HG02588 (cell line): ENCODE results near the gene SLC7A6OS.

Experiments
- ATAC-seq: cut with Tn5 transposase; IDR thresholded peaks from one replicate; pipeline ENCODE4 v1.9.1; 2021; ENCODE audit warnings: mild to moderate bottlenecking, moderate library complexity; ENCODE audit not compliant: unreplicated experiment

The SLC7A6OS gene

GRCh38 chr16:68310774-68311511 is at the start of gene SLC7A6OS, which contains the start of gene PRMT7:
TSS of gene SLC7A6OS (minus strand) at chr16:68310946. CDS start at chr16:68310926, 20 bp downstream.
TSS of gene PRMT7 (plus strand) at chr16:68311019. CDS start at chr16:68315980, 4,961 bp downstream.
- ATAC-seq: peak; percentile 95

DNA sequence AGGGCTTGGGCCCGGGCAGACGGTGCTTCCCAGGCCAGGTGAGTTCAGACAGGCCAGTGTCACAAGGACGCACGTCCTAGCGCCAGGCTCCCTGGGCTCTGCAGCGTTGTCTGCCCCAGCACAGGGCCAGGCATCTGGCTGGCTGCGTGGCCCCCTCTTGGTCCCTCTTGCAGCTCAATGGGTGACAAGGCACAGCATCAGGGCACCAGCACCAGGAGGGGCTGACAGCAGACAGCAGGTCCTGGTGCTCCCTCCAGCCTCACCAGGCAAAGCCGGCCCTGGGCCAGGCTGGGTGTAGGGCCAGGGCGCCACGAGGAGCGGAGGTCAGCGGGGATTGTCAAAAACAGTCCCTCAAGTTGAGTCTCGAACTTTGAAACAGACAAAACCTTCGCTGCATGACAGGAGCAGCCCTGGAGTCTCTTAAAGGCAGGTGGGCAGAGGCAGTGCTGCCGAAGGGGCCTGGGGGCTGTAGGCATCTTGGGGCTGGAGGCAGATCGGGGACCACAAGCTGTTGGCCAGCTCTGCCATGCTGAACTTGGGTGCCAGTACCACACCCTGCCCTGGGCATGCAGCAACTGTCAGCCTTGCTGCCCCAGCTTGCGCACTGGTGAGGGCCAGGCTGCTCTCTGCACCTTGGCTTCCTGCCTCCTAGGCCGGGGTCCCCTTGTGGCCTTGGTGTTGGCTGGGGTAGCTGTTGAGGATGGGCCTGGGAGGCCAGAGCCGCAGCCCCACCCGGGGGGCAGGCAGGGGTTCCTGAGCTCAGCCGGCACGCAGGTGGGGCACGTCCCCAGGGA is 48.8 kb upstream of the SLC7A6OS start:
- ATAC-seq: no peak

- no peak for ATAC-seq
These were observed 48.2 kb upstream of the SLC7A6OS start for GRCh38 chr16:68358951-68359350.

DNA sequence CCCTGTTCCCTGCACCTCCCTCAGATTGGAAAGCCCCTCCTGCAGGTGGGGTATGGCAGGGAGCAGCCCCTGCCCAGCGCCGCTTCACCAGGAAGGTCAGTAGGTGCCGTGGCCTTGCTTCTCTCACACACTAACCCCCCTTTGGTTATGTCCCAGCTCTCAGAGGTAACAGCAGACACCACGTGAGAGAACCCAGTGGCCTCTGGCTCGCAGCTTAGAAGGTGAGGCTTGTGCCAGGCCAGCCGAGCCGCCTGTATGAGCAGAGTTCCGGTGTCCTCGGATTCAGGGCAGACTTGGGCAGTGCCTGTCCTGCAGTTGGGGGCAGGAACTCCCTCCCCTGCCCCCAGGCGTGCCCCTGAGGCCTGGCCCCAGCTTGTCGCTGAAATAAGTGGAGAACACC is 47.2 kb upstream of the SLC7A6OS start:
- no peak for ATAC-seq

DNA sequence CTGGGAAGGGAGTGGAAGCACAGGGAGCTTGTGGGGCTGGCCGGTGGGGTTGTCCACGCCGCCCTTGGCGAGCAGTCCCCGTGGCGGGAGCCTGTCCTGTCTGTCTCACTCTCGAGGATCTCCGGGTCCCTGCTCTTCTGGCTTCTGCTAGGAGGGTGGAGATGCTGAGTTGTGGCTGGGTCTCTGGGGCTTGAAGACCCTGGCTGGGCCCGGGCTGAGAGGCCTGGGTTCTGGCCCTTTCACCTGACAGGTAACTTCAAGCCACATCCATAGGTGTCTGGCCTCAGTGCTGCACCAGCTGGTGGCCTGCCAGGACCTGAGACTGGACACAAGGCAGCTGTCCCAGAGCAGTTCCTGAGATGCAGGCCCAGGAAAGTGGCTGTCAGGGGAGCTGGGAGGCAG is 46.8 kb upstream of the SLC7A6OS start:
- ATAC-seq: no peak

DNA sequence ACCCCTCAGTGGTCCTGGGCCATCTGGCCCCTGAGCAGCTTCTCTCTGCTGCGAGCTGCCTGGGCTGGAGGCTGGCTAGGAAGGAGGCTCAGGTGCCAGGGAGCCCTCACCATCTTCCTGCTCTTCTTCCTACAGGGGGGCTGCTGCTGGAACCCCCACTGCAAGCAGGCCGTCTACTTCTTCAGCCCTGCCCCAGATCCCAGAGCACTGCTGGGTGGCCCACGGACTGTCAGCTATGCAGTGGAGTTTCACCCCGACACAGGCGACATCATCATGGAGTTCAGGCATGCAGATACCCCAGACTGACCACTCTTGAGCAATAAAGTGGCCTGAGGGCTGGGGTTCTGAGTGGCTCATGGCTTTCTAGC is 46.2 kb upstream of the SLC7A6OS start:
- no peak for ATAC-seq

GRCh38 chr16:68356249-68356918 is 45.6 kb upstream of the SLC7A6OS start:
- ATAC-seq: peak; percentile 77

DNA sequence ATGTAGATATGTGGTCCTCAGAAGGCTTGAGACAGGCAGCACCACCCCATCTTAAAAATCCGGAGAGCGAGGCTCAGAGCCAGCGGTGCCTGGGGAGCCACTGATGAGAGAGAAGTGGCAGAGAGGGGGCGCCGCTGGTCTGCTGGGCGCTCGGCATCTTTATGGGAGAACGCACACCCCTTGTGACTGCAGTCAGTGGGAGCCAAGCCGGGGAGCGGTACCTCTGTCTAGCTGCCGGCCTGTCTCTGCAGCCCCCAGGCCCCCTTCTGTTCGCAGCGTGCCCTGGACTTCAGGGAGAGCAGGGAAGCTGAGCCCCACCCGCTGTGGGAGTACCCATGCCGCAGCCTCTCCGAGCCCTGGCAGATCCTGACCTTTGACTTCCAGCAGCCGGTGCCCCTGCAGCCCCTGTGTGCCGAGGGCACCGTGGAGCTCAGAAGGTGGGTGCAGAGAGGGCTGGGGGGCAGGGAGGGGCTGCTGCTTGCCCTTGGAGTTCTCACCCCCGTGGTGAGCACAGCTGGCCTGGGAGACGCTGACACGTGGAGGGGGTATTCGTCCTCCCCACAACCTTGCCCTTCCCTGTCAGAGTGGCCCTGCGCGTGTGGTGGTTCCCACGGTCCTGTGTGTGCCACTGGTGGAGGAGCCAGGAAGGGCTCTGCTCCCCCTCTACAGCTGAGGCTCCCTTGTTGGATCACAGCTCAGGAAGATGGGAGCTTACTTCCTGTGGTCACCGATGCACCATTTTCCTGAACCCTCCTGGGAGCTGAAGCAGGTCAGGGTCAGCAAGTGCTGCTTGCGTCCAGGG is 44.9 kb upstream of the SLC7A6OS start:
- no peak for ATAC-seq

GRCh38 chr16:68354816-68355215 is 44.1 kb upstream of the SLC7A6OS start:
- ATAC-seq: no peak

DNA sequence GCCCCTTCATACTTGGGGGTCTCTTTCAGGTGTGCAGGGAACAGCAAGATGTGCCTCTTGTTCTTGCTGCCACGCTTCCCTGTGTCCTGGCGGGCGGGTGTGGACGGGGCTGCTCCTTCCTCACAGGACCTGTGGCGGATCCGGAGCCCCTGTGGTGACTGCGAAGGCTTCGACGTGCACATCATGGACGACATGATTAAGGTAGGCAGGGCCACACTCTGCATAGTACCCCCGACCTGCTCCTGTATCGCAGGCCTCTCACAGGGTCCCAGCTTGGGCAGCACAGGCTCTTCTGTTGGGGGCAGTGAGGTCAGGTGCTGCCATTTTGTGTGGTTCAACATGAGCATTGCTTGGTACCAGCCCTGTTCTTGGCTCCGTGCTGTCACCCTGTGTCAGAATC is 42.6 kb upstream of the SLC7A6OS start:
- no peak for ATAC-seq

DNA sequence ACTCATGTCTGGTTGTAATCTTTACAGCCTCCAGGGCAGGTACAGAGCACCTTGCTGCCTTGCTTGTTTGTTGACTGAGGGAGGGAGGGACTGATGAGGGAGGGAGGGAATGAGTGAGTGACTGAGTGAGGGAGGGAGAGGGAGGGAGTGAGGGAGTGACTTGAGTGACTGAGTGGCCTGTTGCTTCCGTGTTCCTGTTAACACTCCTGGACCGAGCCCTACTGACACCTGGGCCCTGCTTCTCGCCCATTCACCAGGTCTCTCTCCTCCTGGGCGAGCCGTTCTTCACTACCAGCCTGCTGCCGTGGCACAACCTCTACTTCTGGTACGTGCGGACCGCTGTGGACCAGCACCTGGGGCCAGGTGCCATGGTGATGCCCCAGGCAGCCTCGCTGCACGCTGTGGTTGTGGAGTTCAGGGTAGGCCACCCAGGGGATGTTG is 41.3 kb upstream of the SLC7A6OS start:
- no peak for ATAC-seq

DNA sequence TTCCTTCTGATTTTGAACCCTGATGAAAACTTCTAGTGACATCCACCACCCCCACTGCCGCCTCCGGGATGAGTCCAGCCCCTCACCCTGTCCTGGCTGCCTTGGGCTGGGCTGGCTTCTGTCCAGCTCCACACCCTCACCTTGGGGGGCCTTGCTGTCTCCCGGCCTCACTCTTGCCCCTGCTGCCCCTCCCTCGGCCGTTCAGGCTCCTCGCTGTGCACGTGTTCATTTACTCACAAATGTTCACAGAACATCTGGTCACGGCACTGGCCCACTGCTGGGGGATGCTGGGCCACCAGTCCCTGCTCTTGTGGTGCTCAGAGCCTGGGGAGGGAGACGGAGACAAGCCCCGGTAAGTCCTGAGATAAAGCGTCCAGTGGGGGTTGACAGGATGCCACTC is 40.7 kb upstream of the SLC7A6OS start:
- no peak for ATAC-seq

GRCh38 chr16:68350813-68351350 is 40.1 kb upstream of the SLC7A6OS start:
- ATAC-seq: no peak

DNA sequence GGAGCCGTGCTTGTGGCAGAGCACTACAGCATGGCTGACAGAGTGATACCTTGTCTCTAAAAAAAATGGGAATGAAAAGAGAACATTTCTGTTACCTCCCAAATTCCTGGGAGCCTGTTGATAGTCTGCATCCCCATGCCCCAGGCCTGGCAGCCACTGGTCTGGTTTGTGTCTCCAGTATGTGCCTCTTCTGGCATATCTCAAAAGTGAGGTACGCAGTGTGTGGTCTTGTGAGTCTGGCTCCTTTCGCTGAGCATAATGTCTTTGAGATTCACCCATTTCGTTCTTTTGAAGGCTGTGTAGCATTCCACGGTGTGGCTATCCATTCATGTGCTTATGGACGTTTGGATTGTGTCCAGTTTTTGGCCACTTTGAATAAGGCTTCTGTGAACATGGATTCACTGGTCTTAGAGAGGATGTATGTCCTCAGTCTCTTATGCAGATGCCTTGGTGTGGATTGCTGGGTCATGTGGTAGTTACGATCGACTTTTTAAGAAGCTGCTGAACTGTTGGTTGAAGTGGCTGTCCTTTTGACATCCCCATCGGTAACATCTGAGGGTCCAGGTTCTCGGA is 39.2 kb upstream of the SLC7A6OS start:
- ATAC-seq: no peak

DNA sequence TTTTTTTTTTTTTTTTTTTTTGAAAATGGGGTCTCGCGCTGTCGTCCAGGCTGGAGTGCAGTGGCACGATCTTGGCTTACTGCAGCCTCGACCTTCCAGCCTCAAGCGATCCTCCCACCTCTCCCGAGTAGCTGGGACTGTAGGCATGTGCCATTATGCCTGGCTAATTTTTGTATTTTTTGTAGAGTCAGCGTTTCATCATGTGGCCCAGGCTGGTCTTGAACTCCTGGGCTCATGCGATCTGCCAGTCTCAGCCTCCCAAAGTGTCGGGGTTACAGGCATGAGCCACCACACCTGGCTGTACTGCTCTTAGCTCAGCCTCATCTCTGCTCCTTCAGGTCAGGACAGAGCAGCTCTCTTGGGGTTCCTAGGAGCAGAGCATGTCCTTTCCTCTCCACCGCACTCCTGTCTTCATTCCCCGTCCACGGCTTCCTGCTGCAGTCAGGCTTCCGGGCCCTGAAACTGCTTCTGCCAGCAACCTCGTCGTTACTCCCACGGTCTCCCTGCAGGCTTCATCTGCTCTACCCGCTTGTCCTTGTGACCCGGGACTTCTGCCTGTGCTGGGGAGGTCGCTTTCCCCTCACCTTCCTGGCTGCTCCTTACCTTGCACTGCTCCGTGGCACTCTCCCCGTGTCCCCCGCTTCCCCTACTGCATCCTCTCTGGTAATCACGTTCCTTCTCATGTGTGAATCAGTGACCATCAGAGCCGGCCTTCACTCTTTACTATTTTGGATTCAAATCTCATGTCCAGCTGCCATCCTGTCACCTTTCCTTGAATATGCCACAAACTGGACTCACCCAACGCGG is 38.1 kb upstream of the SLC7A6OS start:
- ATAC-seq: no peak

DNA sequence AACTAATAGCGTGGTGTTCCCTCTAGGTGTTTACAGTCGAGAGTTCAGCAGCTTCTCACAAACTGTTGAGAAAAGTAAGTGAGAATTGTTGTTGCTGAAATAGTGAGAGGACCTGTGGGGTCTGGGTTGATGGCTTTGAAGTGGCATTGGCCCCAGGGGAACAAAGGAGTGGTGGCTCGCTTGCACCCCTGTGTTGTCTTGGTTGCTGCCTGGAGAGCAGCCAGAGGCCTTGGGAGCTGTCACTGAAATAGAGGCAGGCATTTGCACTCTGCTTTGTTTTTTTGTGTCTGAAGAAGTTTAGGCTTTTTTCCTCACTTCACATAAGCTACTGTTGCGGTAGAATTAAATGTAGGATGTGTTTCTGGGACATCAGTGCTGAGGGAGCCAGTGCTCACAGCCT is 36.9 kb upstream of the SLC7A6OS start:
- ATAC-seq: no peak

GRCh38 chr16:68346892-68347480 is 36.2 kb upstream of the SLC7A6OS start:
- ATAC-seq: no peak

GRCh38 chr16:68345958-68346635 is 35.4 kb upstream of the SLC7A6OS start:
- no peak for ATAC-seq
